ENCODE results near the gene PITPNB.

The PITPNB gene

GRCh38 chr22:27871306-27872014, 47.6 kb downstream of the PITPNB start:
- Histone ChIP-seq H3K4me3 (ENCODE audit: insufficient read depth, low read depth, low read length) (no peak overlapping the region), H3K27me3 (ENCODE audit: control insufficient read depth, insufficient read depth, low read length, poor library complexity, severe bottlenecking) (no peaks in the 10 kb centered on the region), H3K36me3 (ENCODE audit: control insufficient read depth, insufficient read depth, low read length) (peaks cover 18% of the 10 kb centered on the region), H3K9me3 (ENCODE audit: control insufficient read depth, low read length) (no peaks in the 10 kb centered on the region), H3K27ac (ENCODE audit: insufficient read depth, low read depth, low read length, poor library complexity, severe bottlenecking) (no peak overlapping the region), H3K4me1 (ENCODE audit: control insufficient read depth, insufficient read depth, low read length) (peaks cover 7% of the 10 kb centered on the region)
- 94 to 95% methylated on average over 2 of the region's 2 CpGs for WGBS, 2 experiments

DNA sequence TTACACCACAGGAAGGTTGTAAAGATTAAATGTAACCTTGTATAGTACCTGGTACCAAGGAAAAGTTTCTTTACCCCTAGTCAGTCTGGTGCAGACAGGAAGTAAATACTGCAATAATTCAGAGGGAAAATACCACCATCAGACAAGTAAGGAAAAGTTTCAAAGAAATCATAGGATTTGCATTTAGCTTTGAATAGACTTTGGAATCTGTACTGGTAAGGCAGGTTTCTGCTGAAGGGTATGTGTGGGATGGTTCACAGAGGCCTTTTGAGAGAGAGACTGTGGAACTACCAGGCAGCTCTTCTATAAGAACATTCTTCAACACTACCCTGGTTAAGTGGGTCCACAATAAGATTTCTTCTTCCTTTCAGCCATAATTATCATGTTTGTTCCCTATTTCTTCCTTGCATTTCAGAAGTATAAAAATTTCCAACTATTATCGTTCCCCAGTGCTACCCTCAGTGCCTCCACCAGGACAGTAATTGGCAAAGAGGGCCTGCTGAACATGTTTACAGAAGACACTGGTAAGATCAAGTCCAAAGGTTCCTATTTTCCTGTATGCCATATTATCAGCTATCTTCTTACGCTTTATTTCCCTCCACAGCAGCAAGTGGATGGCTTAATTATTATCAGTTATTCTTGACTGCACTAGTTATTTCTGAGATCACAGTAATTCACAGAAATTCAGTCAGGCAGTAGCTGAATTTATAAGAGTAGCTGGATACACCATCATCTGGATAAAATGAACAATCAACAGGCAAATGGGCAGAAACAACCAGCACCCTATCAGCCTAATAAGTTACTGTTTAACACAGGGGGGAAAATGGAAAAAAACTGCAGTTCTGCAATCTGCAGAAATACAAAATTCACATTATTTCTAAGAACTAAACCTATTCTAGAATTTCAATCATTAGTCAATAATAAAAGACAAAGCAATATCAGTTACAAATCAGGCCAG, 48.5 kb downstream of the PITPNB start:
- H3K36me3 ChIP-seq (ENCODE audit: control insufficient read depth, insufficient read depth, low read length): peaks cover 18% of the 10 kb centered on the region
- no peak overlapping the region for H3K27ac ChIP-seq (ENCODE audit: insufficient read depth, low read depth, low read length, poor library complexity, severe bottlenecking)
- 96 to 100% methylated on average over 2 of the region's 2 CpGs for WGBS, 2 experiments

GRCh38 chr22:27868732-27869282, 50.2 kb downstream of the PITPNB start:
- peaks cover 18% of the 10 kb centered on the region for H3K36me3 ChIP-seq (ENCODE audit: control insufficient read depth, insufficient read depth, low read length)
- no peak overlapping the region for H3K27ac ChIP-seq (ENCODE audit: insufficient read depth, low read depth, low read length, poor library complexity, severe bottlenecking)
- H3K4me1 ChIP-seq (ENCODE audit: control insufficient read depth, insufficient read depth, low read length): peaks cover 7% of the 10 kb centered on the region
- no peaks in the 10 kb centered on the region for H3K9me3 ChIP-seq (ENCODE audit: control insufficient read depth, low read length)
- 92 to 96% methylated on average over 5 of the region's 6 CpGs for WGBS, 2 experiments
- H3K27me3 ChIP-seq (ENCODE audit: control insufficient read depth, insufficient read depth, low read length, poor library complexity, severe bottlenecking): no peaks in the 10 kb centered on the region
- no peak overlapping the region for H3K4me3 ChIP-seq (ENCODE audit: insufficient read depth, low read depth, low read length)

More for the DNA sequence above, 48.5 kb downstream of the PITPNB start:
- peaks cover 7% of the 10 kb centered on the region for H3K4me1 ChIP-seq (ENCODE audit: control insufficient read depth, insufficient read depth, low read length)
- H3K27me3 ChIP-seq (ENCODE audit: control insufficient read depth, insufficient read depth, low read length, poor library complexity, severe bottlenecking): no peaks in the 10 kb centered on the region
- H3K4me3 ChIP-seq (ENCODE audit: insufficient read depth, low read depth, low read length): no peak overlapping the region
- no peaks in the 10 kb centered on the region for H3K9me3 ChIP-seq (ENCODE audit: control insufficient read depth, low read length)

GRCh38 chr22:27867953-27868731, 50.9 kb downstream of the PITPNB start:
- peaks cover 7% of the 10 kb centered on the region for H3K4me1 ChIP-seq (ENCODE audit: control insufficient read depth, insufficient read depth, low read length)
- no peak overlapping the region for H3K4me3 ChIP-seq (ENCODE audit: insufficient read depth, low read depth, low read length)
- no peaks in the 10 kb centered on the region for H3K9me3 ChIP-seq (ENCODE audit: control insufficient read depth, low read length)
- no peaks in the 10 kb centered on the region for H3K27me3 ChIP-seq (ENCODE audit: control insufficient read depth, insufficient read depth, low read length, poor library complexity, severe bottlenecking)
- WGBS, 2 experiments: 84 to 87% methylated on average over 5 of the region's 5 CpGs
- H3K36me3 ChIP-seq (ENCODE audit: control insufficient read depth, insufficient read depth, low read length): peaks cover 12% of the 10 kb centered on the region
- H3K27ac ChIP-seq (ENCODE audit: insufficient read depth, low read depth, low read length, poor library complexity, severe bottlenecking): no peak overlapping the region

- Histone ChIP-seq H3K4me3 (ENCODE audit: insufficient read depth, low read depth, low read length) (no peak overlapping the region), H3K4me1 (ENCODE audit: control insufficient read depth, insufficient read depth, low read length) (peaks cover 7% of the 10 kb centered on the region), H3K36me3 (ENCODE audit: control insufficient read depth, insufficient read depth, low read length) (peaks cover 10% of the 10 kb centered on the region), H3K27me3 (ENCODE audit: control insufficient read depth, insufficient read depth, low read length, poor library complexity, severe bottlenecking) (no peaks in the 10 kb centered on the region), H3K9me3 (ENCODE audit: control insufficient read depth, low read length) (no peaks in the 10 kb centered on the region), H3K27ac (ENCODE audit: insufficient read depth, low read depth, low read length, poor library complexity, severe bottlenecking) (no peak overlapping the region)
- 82 to 88% methylated on average over 4 of the region's 4 CpGs for WGBS, 2 experiments
Observed at GRCh38 chr22:27867085-27867952, 51.7 kb downstream of the PITPNB start.

DNA sequence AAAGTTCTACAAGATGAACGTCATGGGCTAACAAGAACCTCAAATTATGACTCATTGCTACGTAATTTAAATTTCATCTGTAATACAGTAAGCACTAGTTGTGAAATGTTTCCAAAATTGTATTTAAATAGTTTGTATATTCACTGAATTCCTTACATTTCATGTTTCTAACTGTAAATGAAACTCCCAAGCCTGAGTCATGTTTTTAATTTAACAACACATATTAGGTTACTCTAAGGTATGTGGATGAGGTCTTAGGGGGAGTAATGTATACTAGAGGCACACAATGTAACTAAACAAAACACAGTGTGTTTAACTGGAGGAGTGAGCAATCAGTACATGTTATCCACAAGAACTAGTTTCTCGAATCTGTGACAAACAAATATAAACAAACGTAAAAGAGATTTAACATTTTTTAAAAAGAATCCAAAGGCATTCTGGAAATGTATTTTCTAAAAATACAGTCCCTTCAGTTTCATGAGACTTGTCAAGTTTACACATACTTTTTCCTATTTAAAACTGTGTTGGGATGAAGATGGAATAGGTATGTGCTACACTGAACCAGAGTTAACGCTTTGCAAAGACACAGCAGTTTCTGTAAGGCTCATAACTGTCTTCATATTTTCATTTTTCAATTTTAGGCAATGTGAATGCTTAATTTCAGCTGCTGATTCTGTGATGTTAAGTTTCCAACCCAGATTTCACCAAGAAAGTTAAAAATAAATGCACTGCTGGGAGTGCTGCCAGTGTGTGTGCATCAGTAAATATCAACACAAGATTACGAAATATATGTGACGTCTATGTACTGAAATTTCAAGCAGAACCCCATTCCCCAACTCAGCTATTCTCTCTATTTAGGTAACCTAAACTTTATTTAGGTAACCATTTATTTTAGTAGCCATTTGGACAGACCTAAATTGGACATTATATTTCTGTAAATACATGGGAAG, 52.6 kb downstream of the PITPNB start:
- H3K27ac ChIP-seq (ENCODE audit: insufficient read depth, low read depth, low read length, poor library complexity, severe bottlenecking): no peak overlapping the region
- peaks cover 4% of the 10 kb centered on the region for H3K36me3 ChIP-seq (ENCODE audit: control insufficient read depth, insufficient read depth, low read length)
- no peaks in the 10 kb centered on the region for H3K27me3 ChIP-seq (ENCODE audit: control insufficient read depth, insufficient read depth, low read length, poor library complexity, severe bottlenecking)
- no peaks in the 10 kb centered on the region for H3K9me3 ChIP-seq (ENCODE audit: control insufficient read depth, low read length)
- WGBS, 2 experiments: 95 to 100% methylated on average over 4 to 7 of the region's 7 CpGs
- peaks cover 7% of the 10 kb centered on the region for H3K4me1 ChIP-seq (ENCODE audit: control insufficient read depth, insufficient read depth, low read length)
- no peak overlapping the region for H3K4me3 ChIP-seq (ENCODE audit: insufficient read depth, low read depth, low read length)

DNA sequence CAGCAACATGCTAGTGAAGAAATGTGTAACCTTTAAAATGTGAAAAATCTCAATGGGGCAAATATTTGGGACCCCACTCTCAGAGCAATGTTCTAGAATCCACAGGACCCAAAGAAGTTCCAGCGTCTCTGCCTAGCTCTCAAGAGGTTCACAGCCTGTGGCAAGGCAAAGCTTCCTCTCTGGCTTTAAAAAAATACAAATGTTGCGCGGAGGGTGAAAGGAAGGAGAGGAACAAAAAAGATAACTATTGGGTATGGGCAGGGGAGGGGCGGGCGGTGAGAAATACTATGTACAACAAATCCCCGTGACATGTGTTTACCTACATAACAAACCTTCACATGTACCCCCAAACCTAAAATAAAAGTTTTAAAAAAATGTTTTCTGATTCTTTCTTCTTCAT, 53.6 kb downstream of the PITPNB start:
- Histone ChIP-seq H3K27me3 (ENCODE audit: control insufficient read depth, insufficient read depth, low read length, poor library complexity, severe bottlenecking) (no peaks in the 10 kb centered on the region), H3K4me1 (ENCODE audit: control insufficient read depth, insufficient read depth, low read length) (peaks cover 7% of the 10 kb centered on the region), H3K36me3 (ENCODE audit: control insufficient read depth, insufficient read depth, low read length) (no peaks in the 10 kb centered on the region), H3K27ac (ENCODE audit: insufficient read depth, low read depth, low read length, poor library complexity, severe bottlenecking) (no peak overlapping the region), H3K9me3 (ENCODE audit: control insufficient read depth, low read length) (no peaks in the 10 kb centered on the region), H3K4me3 (ENCODE audit: insufficient read depth, low read depth, low read length) (no peak overlapping the region)
- 88 to 97% methylated on average over 4 of the region's 6 CpGs for WGBS, 2 experiments

GRCh38 chr22:27863556-27863955, 55.5 kb downstream of the PITPNB start:
- Histone ChIP-seq H3K4me1 (ENCODE audit: control insufficient read depth, insufficient read depth, low read length) (peaks cover 7% of the 10 kb centered on the region), H3K27me3 (ENCODE audit: control insufficient read depth, insufficient read depth, low read length, poor library complexity, severe bottlenecking) (no peaks in the 10 kb centered on the region), H3K4me3 (ENCODE audit: insufficient read depth, low read depth, low read length) (no peak overlapping the region), H3K9me3 (ENCODE audit: control insufficient read depth, low read length) (no peaks in the 10 kb centered on the region), H3K27ac (ENCODE audit: insufficient read depth, low read depth, low read length, poor library complexity, severe bottlenecking) (no peak overlapping the region), H3K36me3 (ENCODE audit: control insufficient read depth, insufficient read depth, low read length) (peaks cover 4% of the 10 kb centered on the region)
- WGBS, 2 experiments: 83 to 90% methylated on average over 2 of the region's 2 CpGs

Measured in ectodermal cell (in vitro differentiated cells).